Mononuclear cell (primary cell): ENCODE results near the gene RFX4. TPM values are rescaled to one million over a fixed set of nuclear protein-coding genes. Genes with fewer than 3 reads are reported as not detected.
"Not testable (repeated sequence)": the region's sequence is repeated elsewhere in the genome, so short reads cannot be mapped to it uniquely, and the experiment has no call there.

Experiments
- H3K27me3 ChIP-seq: 2 replicates; pipeline ENCODE4 v1.6.0; 2011; ENCODE audit warnings: low read length, control low read depth; ENCODE audit not compliant: insufficient read depth
- H3K4me1 ChIP-seq: 2 replicates; pipeline ENCODE4 v1.5.1; 2011; ENCODE audit warnings: mild to moderate bottlenecking, low read length, control low read depth; ENCODE audit not compliant: insufficient read depth
- H3K4me3 ChIP-seq: 2 replicates; pipeline ENCODE4 v1.5.1; 2011; ENCODE audit warnings: mild to moderate bottlenecking, low read length, moderate library complexity
- H3K9me3 ChIP-seq: 2 replicates; pipeline ENCODE4 v1.5.1; 2011; ENCODE audit warnings: low read depth, mild to moderate bottlenecking, control low read depth, low read length
- total RNA-seq: library from RNA; depleted of rRNA; stranded (reverse); fragments of >200 nt; gene quantifications from one replicate; pipeline ENCODE4 v1.2.3, GENCODE V29; 2012

Gene RFX4
- total RNA-seq, 1 donor: not detected

DNA sequence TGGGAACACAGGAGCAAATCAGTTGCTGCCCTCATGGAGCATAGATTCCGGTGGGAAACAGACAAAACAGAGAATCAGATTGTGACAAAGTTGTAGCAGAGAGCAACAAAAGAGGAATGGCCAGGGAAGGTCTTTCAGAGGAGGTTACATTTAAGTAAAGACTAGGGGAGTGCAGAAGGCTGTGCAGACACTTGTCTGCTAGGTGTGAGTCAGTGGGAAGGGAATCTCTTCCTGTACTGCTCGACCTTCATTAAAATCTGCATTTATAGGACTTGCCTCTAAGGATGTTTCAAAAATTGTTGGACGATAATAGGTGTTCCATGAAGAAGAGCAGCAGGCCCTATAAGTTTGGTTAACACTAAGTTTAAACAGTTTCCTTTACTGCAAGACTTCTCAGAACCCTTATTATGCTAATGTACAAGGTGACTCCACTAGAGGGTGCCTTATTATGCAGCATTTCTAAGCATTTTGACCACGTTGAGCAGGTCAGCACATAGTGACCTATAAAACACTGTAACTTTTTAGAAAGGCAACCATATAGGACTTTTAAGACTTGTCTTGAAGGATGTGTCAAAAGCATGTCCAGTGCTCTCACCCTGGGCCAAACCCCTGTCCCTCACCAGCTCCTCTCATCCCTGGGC is 99.9 kb downstream of the RFX4 start:
- Histone ChIP-seq H3K4me1 (no peaks in the 10 kb centered on the region), H3K27me3 (no peaks in the 10 kb centered on the region), H3K4me3 (no peak overlapping the region), H3K9me3 (no peaks in the 10 kb centered on the region)

DNA sequence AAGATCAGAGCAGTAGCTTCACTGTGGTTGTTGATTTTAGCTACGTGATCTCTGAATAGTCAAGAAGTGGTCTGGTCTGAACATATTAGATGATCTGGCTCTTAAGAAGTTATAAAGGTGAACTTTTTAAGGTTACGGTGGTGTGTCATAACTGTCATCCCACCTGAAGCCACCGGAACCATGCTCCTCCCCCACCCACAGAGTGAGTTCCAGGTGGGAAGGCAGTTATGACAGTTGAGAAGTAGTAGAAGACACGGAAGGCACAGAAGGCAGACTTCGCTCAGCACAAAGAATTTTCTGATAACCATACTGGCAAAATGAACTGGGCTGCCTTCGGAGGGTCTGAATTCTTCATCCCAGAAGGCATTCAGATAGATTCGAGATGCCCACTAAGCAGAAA is 101.7 kb downstream of the RFX4 start:
- Histone ChIP-seq H3K9me3 (no peaks in the 10 kb centered on the region), H3K4me3 (no peak overlapping the region), H3K4me1 (no peaks in the 10 kb centered on the region), H3K27me3 (no peaks in the 10 kb centered on the region)

DNA sequence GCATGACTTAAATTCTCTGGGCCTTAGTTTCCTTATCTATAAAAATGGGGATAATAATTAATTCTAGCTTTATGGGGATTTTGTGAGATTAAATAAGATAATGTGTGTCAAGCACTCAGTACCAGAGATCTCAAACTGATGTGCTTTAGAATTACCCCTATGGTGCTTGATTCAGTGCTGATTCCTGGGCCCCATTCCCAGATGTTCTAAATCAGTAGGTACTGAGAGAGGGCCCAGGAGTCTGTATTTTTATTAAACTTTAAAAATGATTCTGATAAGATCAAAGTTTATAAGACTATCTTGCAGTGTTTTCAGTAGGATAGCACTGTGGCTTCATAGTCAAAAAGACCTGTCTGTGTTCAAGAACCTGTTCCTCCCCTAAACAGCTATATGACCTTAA is 102.6 kb downstream of the RFX4 start:
- H3K9me3 ChIP-seq: no peaks in the 10 kb centered on the region
- H3K27me3 ChIP-seq: no peaks in the 10 kb centered on the region
- no peak overlapping the region for H3K4me3 ChIP-seq
- H3K4me1 ChIP-seq: no peaks in the 10 kb centered on the region

DNA sequence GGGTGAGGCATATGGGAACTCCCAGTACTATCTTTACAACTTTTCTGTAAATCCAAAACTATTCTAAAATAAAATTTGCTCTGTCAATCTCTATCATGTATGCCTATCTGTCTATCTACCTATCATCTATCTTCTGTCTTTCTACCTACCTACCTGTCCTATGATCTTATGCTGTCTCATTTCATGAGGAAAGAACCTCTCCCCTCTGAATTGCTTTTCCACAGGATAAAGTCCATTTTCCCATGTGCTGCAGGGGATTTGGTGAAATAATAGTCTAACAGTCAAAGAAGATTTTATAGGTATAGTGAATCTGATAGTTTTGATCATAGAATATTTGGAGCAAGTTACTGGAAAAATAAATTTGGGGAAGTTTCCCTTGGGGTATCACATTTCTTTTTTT is 104.9 kb downstream of the RFX4 start:
- Histone ChIP-seq H3K9me3 (no peaks in the 10 kb centered on the region), H3K4me3 (no peak overlapping the region), H3K4me1 (no peaks in the 10 kb centered on the region), H3K27me3 (no peaks in the 10 kb centered on the region)

DNA sequence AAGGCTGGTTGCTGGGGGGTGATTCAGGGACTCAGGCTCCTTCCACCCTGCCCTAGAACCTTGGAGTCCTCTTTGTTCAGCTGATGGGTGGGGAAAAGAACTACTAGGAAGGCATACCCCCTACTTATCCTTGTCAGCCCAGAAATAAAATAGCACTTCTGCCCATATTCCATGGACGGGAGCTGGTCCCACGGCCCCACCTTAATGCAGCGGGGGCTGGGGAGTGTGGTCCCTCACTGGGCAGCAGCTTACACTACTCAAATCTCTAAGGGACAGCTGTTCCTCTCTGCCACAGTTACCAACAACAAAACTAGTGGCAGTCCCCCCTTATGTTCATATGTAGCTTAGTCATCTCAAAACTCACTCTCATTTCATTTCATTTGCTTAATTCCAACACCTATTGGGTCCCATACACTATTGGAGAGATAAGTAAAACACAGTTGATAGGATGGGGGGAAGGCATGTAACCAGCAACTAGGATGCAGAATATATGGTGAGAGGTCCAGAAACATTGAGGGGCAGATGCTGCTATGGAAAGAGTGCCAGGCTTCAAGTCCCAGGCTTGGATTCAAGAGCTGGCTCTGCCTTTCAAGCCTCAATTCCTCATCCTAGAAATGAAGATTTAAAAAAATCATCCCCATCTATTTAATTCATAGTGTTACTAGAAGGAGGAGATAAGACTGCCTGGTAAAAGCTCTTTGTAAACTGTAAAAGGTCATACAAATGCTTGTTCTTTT is 107.9 kb downstream of the RFX4 start:
- Histone ChIP-seq H3K4me3 (no peak overlapping the region), H3K9me3 (no peaks in the 10 kb centered on the region), H3K27me3 (no peaks in the 10 kb centered on the region), H3K4me1 (no peaks in the 10 kb centered on the region)

DNA sequence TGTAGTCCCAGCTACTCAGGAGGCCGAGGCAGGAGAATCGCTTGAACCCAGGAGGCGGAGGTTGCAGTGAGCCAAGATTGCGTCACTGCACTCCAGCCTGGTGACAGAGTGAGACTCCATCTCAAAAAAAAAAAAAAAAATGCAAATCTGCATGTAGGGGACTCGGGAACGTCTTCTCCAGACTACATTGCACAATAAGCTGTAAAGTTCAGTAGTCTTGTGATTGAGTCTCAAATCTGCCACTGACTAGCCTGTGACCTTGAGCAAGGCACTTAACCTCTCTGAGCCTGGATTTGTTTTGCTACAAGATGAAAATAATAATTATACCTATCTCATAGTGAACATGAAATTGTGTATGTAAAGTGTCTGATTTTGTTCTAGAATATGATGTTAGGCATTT is 109.2 kb downstream of the RFX4 start:
- not testable (repeated sequence) for H3K4me1 ChIP-seq, H3K27me3 ChIP-seq, H3K4me3 ChIP-seq, H3K9me3 ChIP-seq

DNA sequence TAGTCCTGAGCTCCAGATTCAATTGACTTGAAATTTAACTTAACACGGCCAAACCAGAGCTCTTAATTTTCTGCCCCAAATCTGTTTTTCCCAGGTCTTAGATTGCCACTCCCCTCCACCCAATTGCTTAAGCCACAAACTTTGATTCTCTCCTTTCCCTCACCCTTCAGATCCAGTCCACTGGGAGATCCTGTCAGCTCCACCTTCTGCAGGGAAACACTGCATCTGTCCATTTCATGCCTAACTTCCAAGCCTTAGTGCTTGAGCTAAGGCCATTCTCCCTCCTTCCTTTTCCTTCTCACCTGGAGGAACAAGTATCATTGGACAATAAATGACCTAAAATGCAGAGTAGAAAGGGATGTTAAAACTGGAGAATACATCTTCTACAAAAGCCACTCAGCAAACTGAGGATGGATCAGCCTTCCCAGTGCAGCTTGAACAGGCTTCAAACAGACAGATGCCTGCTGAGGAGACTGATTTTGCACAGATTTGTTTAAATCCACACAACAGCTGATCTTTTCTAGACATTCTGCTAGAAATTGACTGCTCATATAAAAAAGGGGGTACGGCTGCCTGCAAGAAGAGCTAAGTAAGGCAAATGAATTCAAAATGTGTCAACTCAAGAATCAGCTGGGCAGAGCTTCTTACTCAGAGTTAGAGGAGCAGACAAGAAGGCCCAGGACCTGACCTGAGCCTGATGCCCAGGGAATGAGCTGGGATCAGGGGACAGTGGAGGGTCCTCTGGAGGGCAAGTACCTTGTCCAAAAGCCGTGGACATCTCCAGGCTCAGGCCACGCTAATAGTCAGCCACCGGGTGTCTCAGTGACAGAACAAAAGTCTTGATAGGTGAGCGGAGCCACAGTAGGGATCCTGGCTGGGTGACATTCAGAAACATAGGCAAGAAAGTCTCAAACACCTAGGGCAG is 110.4 kb downstream of the RFX4 start:
- Histone ChIP-seq H3K27me3 (no peaks in the 10 kb centered on the region), H3K4me3 (no peak overlapping the region), H3K9me3 (no peaks in the 10 kb centered on the region), H3K4me1 (no peaks in the 10 kb centered on the region)

DNA sequence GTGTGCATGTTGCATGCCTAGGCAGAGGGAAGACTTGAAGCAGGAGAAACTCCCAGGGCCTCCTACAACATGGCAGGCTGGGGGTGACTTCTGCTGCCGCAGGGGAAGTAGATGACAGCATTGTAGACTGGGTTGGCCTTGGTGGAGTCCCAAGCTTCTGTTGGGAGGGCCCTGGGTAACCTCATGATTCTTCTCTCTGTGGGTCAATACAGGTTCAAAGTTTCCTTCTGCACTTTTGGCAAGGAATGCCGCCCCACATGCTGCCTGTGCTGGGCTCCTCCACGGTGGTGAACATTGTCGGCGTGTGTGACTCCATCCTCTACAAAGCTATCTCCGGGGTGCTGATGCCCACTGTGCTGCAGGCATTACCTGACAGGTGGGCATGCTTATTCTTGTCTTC is 113.3 kb downstream of the RFX4 start:
- Histone ChIP-seq H3K9me3 (peaks cover 3% of the 10 kb centered on the region), H3K4me1 (no peaks in the 10 kb centered on the region), H3K27me3 (no peaks in the 10 kb centered on the region), H3K4me3 (no peak overlapping the region)

DNA sequence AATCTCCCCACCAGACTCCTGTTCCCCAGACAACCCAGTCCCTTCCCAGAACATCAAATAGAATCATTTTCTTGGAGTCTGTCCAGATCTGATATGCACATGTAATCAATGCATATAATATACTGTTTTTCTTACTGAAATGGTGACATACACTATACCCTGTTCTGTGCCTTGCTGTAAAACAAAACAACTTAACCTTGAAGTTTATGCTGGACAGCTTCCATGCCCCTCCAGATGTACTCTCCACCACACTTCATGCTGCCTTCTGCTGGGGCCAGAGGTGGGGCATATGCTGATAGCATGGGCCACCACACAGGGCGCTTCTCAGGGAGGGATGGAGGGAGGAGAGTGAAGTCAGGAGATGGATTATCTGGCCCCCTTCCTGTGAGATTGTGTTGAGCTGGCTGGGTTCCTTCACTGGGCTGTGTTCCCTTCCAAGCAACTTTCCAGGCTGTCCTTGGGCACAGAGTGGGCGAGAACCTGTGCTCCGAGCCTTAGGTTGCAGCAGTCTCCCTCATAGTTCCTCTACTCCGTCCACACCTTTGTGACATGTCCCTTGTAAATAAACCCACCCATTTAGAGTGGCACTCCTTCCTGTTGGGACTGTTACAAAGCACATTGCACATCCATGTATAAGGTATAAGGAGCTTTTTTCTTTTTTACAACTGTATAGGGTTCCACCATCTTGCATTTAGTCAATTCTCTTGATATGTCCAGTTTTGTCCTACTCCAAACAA is 114.0 kb downstream of the RFX4 start:
- Histone ChIP-seq H3K4me3 (no peak overlapping the region), H3K4me1 (no peaks in the 10 kb centered on the region), H3K27me3 (no peaks in the 10 kb centered on the region), H3K9me3 (peaks cover 6% of the 10 kb centered on the region)

DNA sequence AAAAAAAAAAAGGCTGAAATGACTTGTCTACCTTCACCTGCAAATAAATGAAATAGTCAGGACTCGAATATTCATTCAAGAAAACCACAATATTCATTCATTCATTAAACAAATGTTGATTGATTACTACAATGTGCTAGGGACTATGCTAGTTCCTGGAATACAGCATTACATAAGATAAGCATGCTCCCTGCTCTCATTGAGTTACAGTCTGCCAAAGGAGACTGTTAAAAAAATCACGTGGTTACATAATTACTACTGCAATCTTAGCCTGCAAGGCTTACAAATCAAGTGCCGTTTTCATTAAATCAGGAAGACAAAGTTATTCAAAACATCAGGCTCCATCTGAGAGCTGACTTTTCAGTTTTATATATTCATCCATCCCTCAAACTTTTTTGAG is 121.3 kb downstream of the RFX4 start:
- no peaks in the 10 kb centered on the region for H3K27me3 ChIP-seq

DNA sequence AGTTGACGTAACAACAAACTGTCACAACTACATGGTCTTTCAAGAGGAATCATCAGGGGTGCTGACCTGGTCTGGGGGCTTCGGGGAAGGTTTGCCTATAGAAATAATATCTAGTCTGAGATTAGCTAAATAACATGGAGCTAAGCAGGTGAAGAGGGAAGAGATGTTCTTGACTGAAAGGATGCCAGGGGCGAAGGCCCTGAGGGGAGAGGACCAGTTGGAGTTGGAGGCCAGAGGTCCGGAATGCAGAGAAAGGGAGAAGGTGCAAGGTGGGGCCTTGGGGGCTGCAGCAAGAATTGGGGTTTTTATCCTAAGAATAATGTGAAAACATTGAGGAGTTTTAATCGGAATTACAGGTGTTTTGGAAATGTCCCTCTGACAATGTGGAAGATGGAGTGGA is 123.2 kb downstream of the RFX4 start:
- H3K4me1 ChIP-seq: no peaks in the 10 kb centered on the region
- H3K4me3 ChIP-seq: no peak overlapping the region

More for the DNA sequence above, 121.3 kb downstream of the RFX4 start:
- peaks cover 11% of the 10 kb centered on the region for H3K9me3 ChIP-seq
- H3K4me1 ChIP-seq: no peaks in the 10 kb centered on the region
- H3K4me3 ChIP-seq: no peak overlapping the region

DNA sequence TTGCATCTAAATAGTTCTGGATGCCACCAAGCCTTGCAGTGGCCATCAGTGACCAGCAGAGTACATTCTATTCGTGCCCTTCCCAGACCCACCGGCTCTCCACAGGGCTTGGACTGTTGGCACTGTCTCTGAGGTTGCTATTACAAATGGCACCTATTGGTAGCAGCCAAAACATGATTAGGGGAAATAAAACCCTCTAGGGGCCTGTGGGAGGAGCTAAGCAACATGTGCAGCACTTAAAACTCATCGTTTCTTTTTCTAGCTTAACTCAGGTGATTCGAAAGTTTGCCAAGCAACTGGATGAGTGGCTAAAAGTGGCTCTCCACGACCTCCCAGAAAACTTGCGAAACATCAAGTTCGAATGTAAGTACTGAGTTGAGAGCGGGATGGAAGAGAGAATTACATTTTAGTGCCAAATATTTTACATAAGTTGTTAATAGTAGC is 126.3 kb downstream of the RFX4 start:
- H3K4me1 ChIP-seq: no peaks in the 10 kb centered on the region
- H3K27me3 ChIP-seq: peaks cover 5% of the 10 kb centered on the region
- no peak overlapping the region for H3K4me3 ChIP-seq
- H3K9me3 ChIP-seq: no peaks in the 10 kb centered on the region

More for the DNA sequence above, 123.2 kb downstream of the RFX4 start:
- H3K9me3 ChIP-seq: peaks cover 9% of the 10 kb centered on the region
- peaks cover 3% of the 10 kb centered on the region for H3K27me3 ChIP-seq

DNA sequence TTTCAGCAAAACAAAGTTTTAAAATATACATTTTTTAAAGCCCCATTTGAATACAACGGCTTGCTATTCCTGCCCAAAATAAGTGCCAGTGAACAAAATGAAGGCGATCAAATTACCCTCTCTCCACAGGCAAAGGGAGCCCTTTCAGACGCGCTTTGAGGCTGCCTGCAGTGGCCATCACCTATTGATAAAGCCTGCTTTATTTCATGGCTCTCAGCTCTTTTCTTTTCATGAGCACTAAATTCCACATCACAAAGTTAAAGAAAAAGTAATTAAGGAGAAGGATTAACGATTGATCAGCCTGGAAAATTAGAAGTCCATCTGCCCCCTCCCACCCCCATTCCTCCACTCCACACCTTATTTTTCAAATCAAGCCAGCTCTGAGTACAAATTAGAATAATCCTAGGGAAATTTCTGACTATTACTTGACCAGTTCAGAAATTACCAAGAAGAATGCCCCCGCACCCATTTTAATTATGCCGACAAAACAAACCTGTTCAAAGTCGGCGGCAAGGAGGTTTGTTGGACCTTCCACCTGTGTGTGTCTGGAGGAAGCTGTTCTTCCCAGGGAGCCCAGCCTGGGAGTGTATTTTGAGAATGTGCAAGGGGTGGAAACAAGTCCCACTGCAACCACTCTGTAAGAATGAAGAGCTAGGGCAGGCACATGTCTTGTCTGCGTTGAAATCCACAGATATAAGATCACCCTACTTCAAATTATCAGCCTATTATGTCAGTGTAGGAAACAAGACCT is 127.5 kb downstream of the RFX4 start:
- Histone ChIP-seq H3K4me3 (no peak overlapping the region), H3K4me1 (no peaks in the 10 kb centered on the region), H3K27me3 (peaks cover 5% of the 10 kb centered on the region), H3K9me3 (no peaks in the 10 kb centered on the region)

DNA sequence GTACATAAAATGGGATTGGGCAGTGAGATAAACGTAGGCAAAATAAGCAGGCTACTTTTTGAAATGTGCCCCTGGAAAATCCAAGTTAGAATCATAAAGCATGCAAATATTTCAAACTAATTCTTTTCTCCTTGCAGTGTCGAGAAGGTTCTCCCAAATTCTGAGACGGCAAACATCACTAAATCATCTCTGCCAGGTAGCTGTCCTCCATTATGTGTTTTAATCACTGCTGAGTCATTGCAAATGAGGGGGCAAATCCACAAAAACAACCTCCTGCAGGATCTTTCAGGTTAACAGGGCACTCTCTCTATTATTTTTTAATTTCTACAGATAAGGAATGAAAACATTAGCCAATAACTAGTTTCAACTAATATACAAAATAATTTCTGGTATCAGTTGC is 128.5 kb downstream of the RFX4 start:
- H3K9me3 ChIP-seq: no peaks in the 10 kb centered on the region
- no peaks in the 10 kb centered on the region for H3K4me1 ChIP-seq
- no peak overlapping the region for H3K4me3 ChIP-seq
- H3K27me3 ChIP-seq: peaks cover 5% of the 10 kb centered on the region
